ENCODE measurements around the gene ASPSCR1. TPM values are rescaled to one million over a fixed set of nuclear protein-coding genes. Genes with fewer than 3 reads are reported as not detected.
A peak's percentile ranks its signal among the peaks of the same experiment; 100 is the strongest.

ASPSCR1 gene
- total and polyA plus RNA-seq, 9 of the 15 experiments (the other 6 are each of a cell fraction or from before 2014, with no cell fraction given), result 0.90 to 36.9 (median 11.6) TPM

- TF ChIP-seq FOXM1 (IDR thresholded peaks at IDR 0.05; ENCODE audit: low read depth) (no peak), FOXM1 (CRISPR knock-in tag; IDR thresholded peaks at IDR 0.05; ENCODE audit: low read depth) (0 out of 2 replicates have a peak, but pooled peaks have one; percentile 42), CXXC5 (CRISPR knock-in tag; IDR thresholded peaks at IDR 0.05) (peak; percentile 96), MEIS2 (IDR thresholded peaks at IDR 0.05; ENCODE audit: partially characterized antibody) (no peak), POLR2G (IDR thresholded peaks at IDR 0.05; ENCODE audit: low read depth, low read length) (peak; percentile 59), GABPA (tag; conservative IDR thresholded peaks at IDR 0.05; ENCODE audit: low read depth) (peak; percentile 99), MTF1 (CRISPR knock-in tag; IDR thresholded peaks at IDR 0.05; ENCODE audit: borderline replicate concordance) (no peak), HCFC1 (IDR thresholded peaks at IDR 0.05; ENCODE audit: low read depth, low read length) (peak; percentile 76), PHF8 (IDR thresholded peaks at IDR 0.05; ENCODE audit: borderline replicate concordance, low read length) (peak; percentile 59; the same call in 1 of the 2 replicates), ZBTB7A (IDR thresholded peaks at IDR 0.05; ENCODE audit: borderline replicate concordance, control insufficient read depth, low read depth, low read length) (peak; percentile 80; the same call in 1 of the 2 replicates), ZSCAN29 (IDR thresholded peaks at IDR 0.05) (no peak), ZNF589 (CRISPR knock-in tag; IDR thresholded peaks at IDR 0.05; ENCODE audit: low read depth) (no peak), KDM5B (IDR thresholded peaks at IDR 0.05; ENCODE audit: insufficient replicate concordance, low read depth, low read length) (peak; percentile 22), GATAD2B (IDR thresholded peaks at IDR 0.05; ENCODE audit: borderline replicate concordance) (peak; percentile 87; the same call in 1 of the 2 replicates), MIER1 (IDR thresholded peaks at IDR 0.05; ENCODE audit: low read depth) (no peak), MAFG (tag; conservative IDR thresholded peaks at IDR 0.05) (no peak), LEF1 (IDR thresholded peaks at IDR 0.05) (no peak), CREB1 (IDR thresholded peaks at IDR 0.05) (peak; percentile 40; the same call in 1 of the 2 replicates), CREB1 (CRISPR knock-in tag; IDR thresholded peaks at IDR 0.05) (no peak), ZFP91 (CRISPR knock-in tag; IDR thresholded peaks at IDR 0.05) (peak; percentile 95)
- TF ChIP-seq, protein P1, sequence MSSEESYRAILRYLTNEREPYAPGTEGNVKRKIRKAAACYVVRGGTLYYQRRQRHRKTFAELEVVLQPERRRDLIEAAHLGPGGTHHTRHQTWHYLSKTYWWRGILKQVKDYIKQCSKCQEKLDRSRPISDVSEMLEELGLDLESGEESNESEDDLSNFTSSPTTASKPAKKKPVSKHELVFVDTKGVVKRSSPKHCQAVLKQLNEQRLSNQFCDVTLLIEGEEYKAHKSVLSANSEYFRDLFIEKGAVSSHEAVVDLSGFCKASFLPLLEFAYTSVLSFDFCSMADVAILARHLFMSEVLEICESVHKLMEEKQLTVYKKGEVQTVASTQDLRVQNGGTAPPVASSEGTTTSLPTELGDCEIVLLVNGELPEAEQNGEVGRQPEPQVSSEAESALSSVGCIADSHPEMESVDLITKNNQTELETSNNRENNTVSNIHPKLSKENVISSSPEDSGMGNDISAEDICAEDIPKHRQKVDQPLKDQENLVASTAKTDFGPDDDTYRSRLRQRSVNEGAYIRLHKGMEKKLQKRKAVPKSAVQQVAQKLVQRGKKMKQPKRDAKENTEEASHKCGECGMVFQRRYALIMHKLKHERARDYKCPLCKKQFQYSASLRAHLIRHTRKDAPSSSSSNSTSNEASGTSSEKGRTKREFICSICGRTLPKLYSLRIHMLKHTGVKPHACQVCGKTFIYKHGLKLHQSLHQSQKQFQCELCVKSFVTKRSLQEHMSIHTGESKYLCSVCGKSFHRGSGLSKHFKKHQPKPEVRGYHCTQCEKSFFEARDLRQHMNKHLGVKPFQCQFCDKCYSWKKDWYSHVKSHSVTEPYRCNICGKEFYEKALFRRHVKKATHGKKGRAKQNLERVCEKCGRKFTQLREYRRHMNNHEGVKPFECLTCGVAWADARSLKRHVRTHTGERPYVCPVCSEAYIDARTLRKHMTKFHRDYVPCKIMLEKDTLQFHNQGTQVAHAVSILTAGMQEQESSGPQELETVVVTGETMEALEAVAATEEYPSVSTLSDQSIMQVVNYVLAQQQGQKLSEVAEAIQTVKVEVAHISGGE (CRISPR knock-in tag; IDR thresholded peaks at IDR 0.05), result peak in 1 of 3 experiments; percentile 81; a peak in 2 of 6 replicates
Measured at GRCh38 chr17:82051776-82052637, 74.6 kb downstream of the ASPSCR1 start, which contains the start of the genes GPS1 and RFNG (continued).

Data from K562 (cell line).